Airway epithelial cell (primary cell): ENCODE results near the gene ATXN1. TPM values are rescaled to one million over a fixed set of nuclear protein-coding genes. Genes with fewer than 3 reads are reported as not detected.

ENCODE experiments used
- total RNA-seq: library from RNA; depleted of rRNA; stranded (reverse); fragments of >200 nt; gene quantifications from 2 replicates; pipeline ENCODE4 v1.2.3, GENCODE V29; 2015

Gene ATXN1
- total RNA-seq = 7.4 and 9.8 TPM in 2 replicates

GRCh38 chr6:16760516-16761470, at the start of gene ATXN1:
TSS of gene ATXN1 (minus strand) at chr6:16761460.

